Astrocyte (in vitro differentiated cells and primary cell): ENCODE data around the gene SELENOT. TPM values are rescaled to one million over a fixed set of nuclear protein-coding genes. Genes with fewer than 3 reads are reported as not detected.

ENCODE experiments used
- DNase-seq: peaks from one replicate; pipeline ENCODE4 v3.0.0-alpha.2; 2010; ENCODE audit warnings: low read depth
- FAIRE-seq: peaks from 2 replicates; lab custom pipeline; 2011; peaks lifted over from hg19 to GRCh38; lab: Jason Lieb, UNC
- H2AFZ ChIP-seq: 2 replicates; pipeline ENCODE4 v1.6.0; 2012; ENCODE audit warnings: low read depth, low read length, inconsistent platforms
- H3K27ac ChIP-seq: 2 replicates; pipeline ENCODE4 v1.5.1; 2011; ENCODE audit warnings: low read depth, low read length, inconsistent platforms
- H3K27me3 ChIP-seq: 2 replicates; pipeline ENCODE4 v1.6.0; 2011; ENCODE audit warnings: low read length, inconsistent platforms; ENCODE audit not compliant: insufficient read depth
- H3K36me3 ChIP-seq: 2 replicates; pipeline ENCODE4 v1.5.1; 2011; ENCODE audit warnings: low read length, inconsistent platforms; ENCODE audit not compliant: insufficient read depth
- H3K4me1 ChIP-seq: 2 replicates; pipeline ENCODE4 v1.5.1; 2011; ENCODE audit warnings: low read length, inconsistent platforms; ENCODE audit not compliant: insufficient read depth
- H3K4me2 ChIP-seq: 2 replicates; pipeline ENCODE4 v1.6.0; 2012; ENCODE audit warnings: low read length, inconsistent platforms
- H3K4me3 ChIP-seq: 2 replicates; pipeline ENCODE4 v1.5.1; 2011; ENCODE audit warnings: low read depth, mild to moderate bottlenecking, low read length, inconsistent platforms; ENCODE audit not compliant: insufficient read depth
- H3K79me2 ChIP-seq: 2 replicates; pipeline ENCODE4 v1.6.0; 2012; ENCODE audit warnings: mild to moderate bottlenecking, low read length, inconsistent platforms; ENCODE audit not compliant: insufficient read depth
- H3K9ac ChIP-seq: 2 replicates; pipeline ENCODE4 v1.6.0; 2012; ENCODE audit warnings: mild to moderate bottlenecking, low read length, inconsistent platforms
- H3K9me3 ChIP-seq: 2 replicates; pipeline ENCODE4 v1.5.1; 2012; ENCODE audit warnings: low read depth, mild to moderate bottlenecking, low read length, inconsistent platforms; ENCODE audit not compliant: insufficient read depth
- H4K20me1 ChIP-seq: 2 replicates; pipeline ENCODE4 v1.6.0; 2012; ENCODE audit warnings: low read length, inconsistent platforms; ENCODE audit not compliant: insufficient read depth
- H3K27ac Mint-ChIP-seq: one replicate; pipeline ENCODE4 v1.8.0; 2021; ENCODE audit warnings: mild to moderate bottlenecking, mixed read lengths; ENCODE audit not compliant: unreplicated experiment
- H3K27me3 Mint-ChIP-seq: one replicate; pipeline ENCODE4 v1.8.0; 2021; ENCODE audit warnings: low read depth, mixed read lengths; ENCODE audit not compliant: unreplicated experiment
- H3K36me3 Mint-ChIP-seq: one replicate; pipeline ENCODE4 v1.8.0; 2021; ENCODE audit warnings: low read depth, mixed read lengths; ENCODE audit not compliant: unreplicated experiment
- H3K4me1 Mint-ChIP-seq: one replicate; pipeline ENCODE4 v1.8.0; 2021; ENCODE audit warnings: low read depth, mixed read lengths; ENCODE audit not compliant: unreplicated experiment
- H3K4me3 Mint-ChIP-seq: one replicate; pipeline ENCODE4 v1.8.0; 2021; ENCODE audit warnings: mild to moderate bottlenecking, moderate library complexity, mixed read lengths; ENCODE audit not compliant: unreplicated experiment
- H3K9me3 Mint-ChIP-seq: one replicate; pipeline ENCODE4 v1.8.0; 2021; ENCODE audit warnings: mild to moderate bottlenecking, mixed read lengths; ENCODE audit not compliant: unreplicated experiment
- EZH2 ChIP-seq: IDR thresholded peaks from 2 replicates; pipeline ENCODE4 v1.6.1; 2012; ENCODE audit warnings: mild to moderate bottlenecking, low read length, inconsistent platforms; ENCODE audit not compliant: insufficient read depth
- total RNA-seq: library from RNA; stranded (reverse); gene quantifications from 2 replicates; pipeline ENCODE4 v1.2.1, GENCODE V29; 2021
- TF ChIP-seq, protein P1 (sequence below): IDR thresholded peaks from 2 replicates; pipeline ENCODE4 v1.5.1; 2011; ENCODE audit warnings: low read depth, mild to moderate bottlenecking, inconsistent platforms, low read length, moderate library complexity; ENCODE audit not compliant: insufficient read depth

Gene SELENOT
- total RNA-seq, 1 donor from 2014 or later: 132 TPM

DNA sequence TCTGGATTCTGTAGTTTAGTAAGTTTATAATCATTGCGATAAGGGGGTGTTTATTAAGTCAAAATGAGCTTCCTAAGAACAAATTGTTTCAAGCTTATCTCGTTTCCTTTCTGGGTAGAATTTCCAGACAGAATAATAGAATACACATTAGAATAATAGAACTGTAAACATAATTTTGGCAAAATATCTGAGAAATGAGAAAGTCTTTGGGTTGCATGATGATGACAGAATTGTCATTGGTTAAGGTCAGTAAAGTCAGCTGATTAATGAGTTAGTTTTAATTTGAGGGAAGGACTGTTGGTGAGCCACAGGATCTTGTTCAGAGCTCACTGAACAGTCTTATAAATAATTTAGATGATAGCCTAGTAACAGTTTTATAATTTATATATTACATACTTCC is 46.3 kb upstream of the SELENOT start:
- Mint-ChIP-seq H3K4me1 (no peaks in the 10 kb centered on the region), H3K36me3 (peaks cover 9% of the 10 kb centered on the region), H3K4me3 (no peak overlapping the region), H3K9me3 (no peaks in the 10 kb centered on the region), H3K27ac (no peak overlapping the region), H3K27me3 (no peaks in the 10 kb centered on the region)
- DNase-seq (no peak), FAIRE-seq (no peak)
- no peak overlapping the region for H3K4me3 ChIP-seq
- H3K36me3 ChIP-seq: peaks cover 32% of the 10 kb centered on the region
- peaks cover 13% of the 10 kb centered on the region for H4K20me1 ChIP-seq
- no peaks in the 10 kb centered on the region for H3K9me3 ChIP-seq
- H3K9ac ChIP-seq: no peak overlapping the region
- peaks cover 78% of the 10 kb centered on the region for H3K79me2 ChIP-seq
- TF ChIP-seq, protein P1, sequence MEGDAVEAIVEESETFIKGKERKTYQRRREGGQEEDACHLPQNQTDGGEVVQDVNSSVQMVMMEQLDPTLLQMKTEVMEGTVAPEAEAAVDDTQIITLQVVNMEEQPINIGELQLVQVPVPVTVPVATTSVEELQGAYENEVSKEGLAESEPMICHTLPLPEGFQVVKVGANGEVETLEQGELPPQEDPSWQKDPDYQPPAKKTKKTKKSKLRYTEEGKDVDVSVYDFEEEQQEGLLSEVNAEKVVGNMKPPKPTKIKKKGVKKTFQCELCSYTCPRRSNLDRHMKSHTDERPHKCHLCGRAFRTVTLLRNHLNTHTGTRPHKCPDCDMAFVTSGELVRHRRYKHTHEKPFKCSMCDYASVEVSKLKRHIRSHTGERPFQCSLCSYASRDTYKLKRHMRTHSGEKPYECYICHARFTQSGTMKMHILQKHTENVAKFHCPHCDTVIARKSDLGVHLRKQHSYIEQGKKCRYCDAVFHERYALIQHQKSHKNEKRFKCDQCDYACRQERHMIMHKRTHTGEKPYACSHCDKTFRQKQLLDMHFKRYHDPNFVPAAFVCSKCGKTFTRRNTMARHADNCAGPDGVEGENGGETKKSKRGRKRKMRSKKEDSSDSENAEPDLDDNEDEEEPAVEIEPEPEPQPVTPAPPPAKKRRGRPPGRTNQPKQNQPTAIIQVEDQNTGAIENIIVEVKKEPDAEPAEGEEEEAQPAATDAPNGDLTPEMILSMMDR: no peak
- no peak for TF ChIP-seq EZH2
- no peaks in the 10 kb centered on the region for H3K27me3 ChIP-seq
- H3K4me1 ChIP-seq: no peaks in the 10 kb centered on the region
- H3K27ac ChIP-seq: no peak overlapping the region
- H2AFZ ChIP-seq: no peak overlapping the region
- H3K4me2 ChIP-seq: no peak overlapping the region

DNA sequence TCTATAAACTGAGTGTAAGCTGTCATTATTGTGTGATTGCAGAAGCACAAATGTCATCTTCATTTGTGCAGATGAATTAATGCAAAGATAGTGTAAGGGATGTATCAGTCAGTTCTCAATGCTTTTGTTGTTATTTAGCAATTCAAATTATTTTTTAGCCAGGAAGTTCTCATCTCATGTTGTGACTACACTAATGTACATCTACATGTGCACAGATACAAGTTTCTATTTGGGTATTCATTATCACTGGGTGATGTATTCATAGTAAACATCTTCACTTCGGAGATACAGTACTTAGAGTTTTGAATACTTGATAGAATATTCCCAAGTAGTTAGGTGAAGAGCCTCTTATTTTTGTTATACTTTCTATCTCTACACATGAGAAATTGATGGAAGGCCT is 45.4 kb upstream of the SELENOT start:
- no peak for FAIRE-seq
- peaks cover 9% of the 10 kb centered on the region for H3K36me3 Mint-ChIP-seq
- Histone ChIP-seq H4K20me1 (peaks cover 13% of the 10 kb centered on the region), H3K27me3 (no peaks in the 10 kb centered on the region), H2AFZ (no peak overlapping the region), H3K9me3 (no peaks in the 10 kb centered on the region), H3K9ac (no peak overlapping the region), H3K27ac (no peak overlapping the region), H3K36me3 (peaks cover 32% of the 10 kb centered on the region), H3K4me2 (no peak overlapping the region), H3K4me1 (no peaks in the 10 kb centered on the region), H3K4me3 (no peak overlapping the region), H3K79me2 (peaks cover 69% of the 10 kb centered on the region)
- no peak for DNase-seq
- no peaks in the 10 kb centered on the region for H3K4me1 Mint-ChIP-seq
- TF ChIP-seq, protein P1: no peak
- no peak for TF ChIP-seq EZH2
- H3K27me3 Mint-ChIP-seq: no peaks in the 10 kb centered on the region
- no peaks in the 10 kb centered on the region for H3K9me3 Mint-ChIP-seq
- H3K4me3 Mint-ChIP-seq: no peak overlapping the region
- no peak overlapping the region for H3K27ac Mint-ChIP-seq

DNA sequence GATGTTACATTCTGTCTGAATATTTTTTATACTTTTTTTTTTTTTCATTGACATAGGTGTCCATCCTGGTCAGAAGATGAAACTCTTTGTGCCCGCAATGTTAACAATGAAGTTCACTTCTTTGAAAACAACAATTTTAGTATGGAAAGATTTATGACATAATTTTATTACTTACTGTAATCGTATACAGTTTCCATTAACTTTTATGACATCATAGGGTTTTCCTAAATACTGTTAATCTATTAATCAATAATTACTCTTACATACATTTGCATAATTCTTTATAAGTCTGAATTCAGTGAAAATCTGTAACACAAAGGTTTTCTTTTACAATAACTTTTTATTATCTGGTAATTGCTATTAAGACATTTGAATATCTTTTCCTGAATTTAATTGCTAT is 38.9 kb upstream of the SELENOT start:
- peaks cover 41% of the 10 kb centered on the region for H3K36me3 ChIP-seq
- TF ChIP-seq, protein P1: no peak
- TF ChIP-seq EZH2: no peak
- H3K27me3 ChIP-seq: no peaks in the 10 kb centered on the region
- H3K4me1 Mint-ChIP-seq: no peaks in the 10 kb centered on the region
- H4K20me1 ChIP-seq: no peaks in the 10 kb centered on the region
- no peaks in the 10 kb centered on the region for H3K27me3 Mint-ChIP-seq
- DNase-seq (no peak), FAIRE-seq (no peak)
- no peaks in the 10 kb centered on the region for H3K9me3 Mint-ChIP-seq
- peaks cover 15% of the 10 kb centered on the region for H3K79me2 ChIP-seq
- no peak overlapping the region for H3K9ac ChIP-seq
- H3K4me3 ChIP-seq: no peak overlapping the region
- no peaks in the 10 kb centered on the region for H3K9me3 ChIP-seq
- H3K27ac Mint-ChIP-seq: no peak overlapping the region
- H2AFZ ChIP-seq: no peak overlapping the region
- H3K36me3 Mint-ChIP-seq: peaks cover 5% of the 10 kb centered on the region
- no peak overlapping the region for H3K4me2 ChIP-seq
- H3K27ac ChIP-seq: no peak overlapping the region
- no peak overlapping the region for H3K4me3 Mint-ChIP-seq
- H3K4me1 ChIP-seq: no peaks in the 10 kb centered on the region
